Uterus (tissue), 2 donors: ENCODE results near the gene GPR21.

Experiments used
- POLR2A ChIP-seq, 2 donors: fragments of 450-650 bp; IDR thresholded peaks; one replicate each; pipeline ENCODE4 v1.6.1; 2016; ENCODE audit warnings: antibody characterized with exemption in 2 of 2, mild to moderate bottlenecking in 1 of 2, moderate library complexity in 1 of 2
- TF ChIP-seq, protein P1 (sequence below), 4 experiments: fragments of 200-600 bp in 2 of 4; fragments of 450-650 bp in 2 of 4; sonication (generic) in 2 of 4; IDR thresholded peaks; one replicate each; pipeline ENCODE4 v1.5.1; 2016 to 2019; ENCODE audit warnings: antibody characterized with exemption in 4 of 4, mild to moderate bottlenecking in 2 of 4, moderate library complexity in 1 of 4

DNA sequence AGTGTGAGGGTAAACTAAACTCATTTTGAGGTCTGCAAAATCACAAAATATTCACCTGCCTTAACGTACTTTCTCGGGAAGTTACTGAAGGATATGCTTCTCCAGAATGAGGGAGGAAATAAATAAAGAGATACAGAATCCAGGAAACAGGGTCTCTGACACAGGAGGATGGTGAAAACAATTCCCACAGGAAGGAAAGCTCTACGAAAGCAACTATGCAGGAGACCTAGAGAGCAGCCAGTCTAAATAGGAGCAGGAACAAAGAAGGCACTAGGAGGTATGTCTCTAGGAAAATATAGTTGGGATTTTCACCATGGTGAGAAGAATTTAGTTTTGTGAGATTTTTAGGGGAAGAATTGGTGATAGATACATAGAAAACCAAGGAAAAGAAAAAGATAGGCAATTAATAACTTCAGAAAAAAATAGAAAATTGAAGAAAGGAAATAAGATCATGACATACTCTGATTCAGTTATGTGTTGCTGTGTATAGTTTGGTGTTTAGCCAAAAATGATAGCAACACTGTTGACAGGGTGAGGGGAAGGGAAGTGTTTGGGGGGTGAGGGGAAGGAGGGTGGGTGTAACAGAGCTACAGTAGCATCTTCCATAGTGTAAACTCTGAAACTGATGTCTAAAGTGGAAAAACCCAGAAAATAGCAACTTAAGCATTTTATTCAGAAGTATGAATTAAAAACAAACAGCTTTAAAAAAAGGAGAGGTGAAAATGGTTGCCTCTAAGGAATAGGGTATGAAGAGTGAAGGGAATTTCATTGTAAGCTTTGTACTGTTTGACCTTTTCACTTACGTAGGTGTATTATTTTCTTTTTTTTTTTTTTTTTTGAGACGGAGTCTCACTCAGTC, 9.8 kb downstream of the GPR21 start:
- TF ChIP-seq, protein P1, sequence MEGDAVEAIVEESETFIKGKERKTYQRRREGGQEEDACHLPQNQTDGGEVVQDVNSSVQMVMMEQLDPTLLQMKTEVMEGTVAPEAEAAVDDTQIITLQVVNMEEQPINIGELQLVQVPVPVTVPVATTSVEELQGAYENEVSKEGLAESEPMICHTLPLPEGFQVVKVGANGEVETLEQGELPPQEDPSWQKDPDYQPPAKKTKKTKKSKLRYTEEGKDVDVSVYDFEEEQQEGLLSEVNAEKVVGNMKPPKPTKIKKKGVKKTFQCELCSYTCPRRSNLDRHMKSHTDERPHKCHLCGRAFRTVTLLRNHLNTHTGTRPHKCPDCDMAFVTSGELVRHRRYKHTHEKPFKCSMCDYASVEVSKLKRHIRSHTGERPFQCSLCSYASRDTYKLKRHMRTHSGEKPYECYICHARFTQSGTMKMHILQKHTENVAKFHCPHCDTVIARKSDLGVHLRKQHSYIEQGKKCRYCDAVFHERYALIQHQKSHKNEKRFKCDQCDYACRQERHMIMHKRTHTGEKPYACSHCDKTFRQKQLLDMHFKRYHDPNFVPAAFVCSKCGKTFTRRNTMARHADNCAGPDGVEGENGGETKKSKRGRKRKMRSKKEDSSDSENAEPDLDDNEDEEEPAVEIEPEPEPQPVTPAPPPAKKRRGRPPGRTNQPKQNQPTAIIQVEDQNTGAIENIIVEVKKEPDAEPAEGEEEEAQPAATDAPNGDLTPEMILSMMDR (IDR thresholded peaks at IDR 0.05), result no peak
- no peak for TF ChIP-seq POLR2A (IDR thresholded peaks at IDR 0.05)
